Muscle of leg (tissue), 16 donors: ENCODE measurements around the gene PRSS48. TPM values are rescaled to one million over a fixed set of nuclear protein-coding genes. Genes with fewer than 3 reads are reported as not detected.
"Not testable (repeated sequence)": the region's sequence is repeated elsewhere in the genome, so short reads cannot be mapped to it uniquely, and the experiment has no call there.

Experiments used
- DNase-seq: peaks from one replicate; pipeline ENCODE4 v3.0.0; 2013
- H3K27ac ChIP-seq: one replicate; pipeline ENCODE4 v1.5.1; 2013; ENCODE audit warnings: mild to moderate bottlenecking, low read length, control low read depth
- H3K27me3 ChIP-seq: one replicate; pipeline ENCODE4 v1.6.1; 2013; ENCODE audit warnings: low read length; ENCODE audit not compliant: control insufficient read depth, insufficient read depth
- H3K36me3 ChIP-seq: one replicate; pipeline ENCODE4 v1.6.1; 2013; ENCODE audit warnings: low read length; ENCODE audit not compliant: control insufficient read depth, insufficient read depth
- H3K4me1 ChIP-seq: one replicate; pipeline ENCODE4 v1.6.1; 2013; ENCODE audit warnings: low read length; ENCODE audit not compliant: control insufficient read depth, insufficient read depth
- H3K4me3 ChIP-seq: one replicate; pipeline ENCODE4 v1.5.1; 2013; ENCODE audit warnings: low read length, control low read depth
- H3K9me3 ChIP-seq: replicated peaks from 2 replicates; pipeline ENCODE4 v1.6.1; 2013; ENCODE audit warnings: low read depth, low read length; ENCODE audit not compliant: control insufficient read depth
- WGBS: methylation state at CpG from one replicate; pipeline ENCODE4 v1.1.5; 2013; ENCODE audit warnings: missing lambda C conversion rate; ENCODE audit not compliant: insufficient coverage; 5-methylcytosine and 5-hydroxymethylcytosine counted together
- long read RNA-seq, 11 donors: transcript quantifications; one replicate each; lab custom pipeline, GENCODE V29; 2026
- polyA plus RNA-seq, 8 donors: library from polyadenylated mRNA; unstranded; fragments of 120-200 nt; gene quantifications; one replicate each; pipeline versions ENCODE4 v1.2.1 to v1.2.3, GENCODE V29; 2013; ENCODE audit warnings: inconsistent platforms in 1 of 8, low replicate concordance in 1 of 8; ENCODE audit not compliant: insufficient read length in 8 of 8, insufficient read depth in 1 of 8
- total RNA-seq: library from RNA; stranded (reverse); fragments of 120-200 nt; gene quantifications from one replicate; pipeline ENCODE4 v1.2.4, GENCODE V29; 2013

PRSS48 gene
- not detected for total RNA-seq
- under 1 TPM in 1 of 8 donors, not detected in 7; 0.13 TPM for polyA plus RNA-seq
- long read RNA-seq, donor 1: 0 reads
- long read RNA-seq, donor 2: 0 reads
- long read RNA-seq, donor 3: 0 reads
- long read RNA-seq, donor 4: 0 reads
- long read RNA-seq, donor 5: 0 reads
- long read RNA-seq, donor 6: 0 reads
- long read RNA-seq, donor 7: 0 reads
- long read RNA-seq, donor 8: 0 reads
- long read RNA-seq, donor 9: 0 reads
- long read RNA-seq, donor 10: 0 reads
- long read RNA-seq, donor 11: 0 reads

GRCh38 chr4:151276787-151277562 is at the start of gene PRSS48:
Gene PRSS48 (plus strand): TSS chr4:151277161. CDS start chr4:151277173, 12 bp downstream.
- no peaks in the 10 kb centered on the region for H3K27me3 ChIP-seq
- no peak within 1 kb of the TSS for H3K27ac ChIP-seq
- H3K9me3 ChIP-seq: no peaks in the 10 kb centered on the region
- WGBS: 59% methylated on average over 4 of the region's 7 CpGs
- no peaks in the 10 kb centered on the region for H3K4me1 ChIP-seq
- DNase-seq: peak; percentile 26
- no peaks in the 10 kb centered on the region for H3K36me3 ChIP-seq
- H3K4me3 ChIP-seq: no peak within 1 kb of the TSS

- Histone ChIP-seq H3K27ac (peak overlapping the region; percentile 94), H3K4me3 (peak overlapping the region; percentile 20), H3K9me3 (no peaks in the 10 kb centered on the region), H3K4me1 (no peaks in the 10 kb centered on the region), H3K36me3 (no peaks in the 10 kb centered on the region), H3K27me3 (no peaks in the 10 kb centered on the region)
- no CpG with 5 or more reads among the region's 1 CpG for WGBS
- peak; percentile 41 for DNase-seq
Observed at GRCh38 chr4:151227172-151227571, 49.8 kb upstream of the PRSS48 start.

DNA sequence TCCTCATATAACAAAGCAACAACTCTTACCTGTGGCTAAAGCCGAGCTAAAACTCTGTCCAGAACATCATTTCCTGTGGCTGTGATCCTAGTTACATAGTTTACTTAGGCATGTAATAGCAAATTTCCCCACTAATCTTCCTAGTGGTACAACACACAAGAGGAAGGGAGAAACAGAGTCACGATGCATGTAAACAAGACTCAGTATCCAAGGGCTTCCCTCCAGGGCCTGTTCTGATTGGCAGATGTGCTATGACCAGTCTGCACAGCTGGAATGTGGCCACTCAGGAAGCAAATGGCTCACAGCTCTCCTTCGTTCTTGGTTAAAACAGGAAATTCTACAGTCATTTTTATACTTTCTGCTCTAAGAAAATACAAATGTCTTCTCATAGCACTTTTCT is 49.2 kb upstream of the PRSS48 start:
- H3K36me3 ChIP-seq: no peaks in the 10 kb centered on the region
- H3K4me3 ChIP-seq: peak overlapping the region; percentile 20
- no peaks in the 10 kb centered on the region for H3K27me3 ChIP-seq
- H3K9me3 ChIP-seq: no peaks in the 10 kb centered on the region
- no peaks in the 10 kb centered on the region for H3K4me1 ChIP-seq
- peak overlapping the region; percentile 94 for H3K27ac ChIP-seq
- no CpG with 5 or more reads among the region's 3 CpGs for WGBS
- DNase-seq: peak; percentile 97

- Histone ChIP-seq H3K27ac (peak overlapping the region; percentile 94), H3K9me3 (no peaks in the 10 kb centered on the region), H3K27me3 (no peaks in the 10 kb centered on the region), H3K4me3 (no peak overlapping the region), H3K4me1 (no peaks in the 10 kb centered on the region), H3K36me3 (no peaks in the 10 kb centered on the region)
- peak; percentile 95 for DNase-seq
- WGBS: no CpG with 5 or more reads among the region's 6 CpGs
Observed at GRCh38 chr4:151228189-151229119, 48.5 kb upstream of the PRSS48 start.

DNA sequence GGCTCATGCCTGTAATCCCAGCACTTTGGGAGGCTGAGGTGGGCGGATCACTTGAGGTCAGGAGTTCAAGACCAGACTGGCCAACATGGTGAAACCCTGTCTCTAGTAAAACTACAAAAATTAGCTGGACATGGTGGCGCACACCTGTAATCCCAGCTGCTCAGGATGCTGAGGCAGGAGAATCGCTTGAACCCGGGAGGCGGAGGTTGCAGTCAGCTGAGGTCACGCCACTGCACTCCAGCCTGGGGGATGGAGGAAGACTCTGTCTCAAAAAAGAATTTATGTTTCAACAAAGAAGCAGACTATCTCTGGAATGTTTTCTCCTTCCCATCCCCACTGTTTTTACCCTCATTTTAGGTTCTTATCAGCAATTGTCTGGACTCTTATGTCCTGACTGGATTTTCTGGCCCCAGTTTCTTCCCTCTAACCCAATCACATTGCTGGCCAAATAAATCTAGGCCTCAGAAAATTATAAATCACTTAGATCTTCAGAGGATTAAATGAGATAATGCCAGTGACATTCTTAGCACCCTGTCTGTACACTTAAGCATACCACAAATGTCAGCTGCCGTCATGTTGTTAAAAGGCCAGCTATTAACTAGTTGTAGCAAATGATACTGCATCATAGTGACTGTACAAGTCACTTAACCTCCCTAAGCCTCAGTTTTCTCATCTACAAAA is 44.9 kb upstream of the PRSS48 start:
- H3K4me1 ChIP-seq: no peaks in the 10 kb centered on the region
- no peak overlapping the region for H3K4me3 ChIP-seq
- H3K27ac ChIP-seq: no peak overlapping the region
- H3K9me3 ChIP-seq: no peaks in the 10 kb centered on the region
- H3K27me3 ChIP-seq: no peaks in the 10 kb centered on the region
- H3K36me3 ChIP-seq: no peaks in the 10 kb centered on the region
- DNase-seq: no peak
- 79% methylated on average over 3 of the region's 7 CpGs for WGBS

- no peak overlapping the region for H3K4me3 ChIP-seq
- H3K9me3 ChIP-seq: no peaks in the 10 kb centered on the region
- H3K4me1 ChIP-seq: no peaks in the 10 kb centered on the region
- no peak for DNase-seq
- WGBS: no CpG with 5 or more reads among the region's 5 CpGs
- H3K27ac ChIP-seq: no peak overlapping the region
- H3K36me3 ChIP-seq: no peaks in the 10 kb centered on the region
- no peaks in the 10 kb centered on the region for H3K27me3 ChIP-seq
Observed at GRCh38 chr4:151233600-151233999, 43.4 kb upstream of the PRSS48 start.

DNA sequence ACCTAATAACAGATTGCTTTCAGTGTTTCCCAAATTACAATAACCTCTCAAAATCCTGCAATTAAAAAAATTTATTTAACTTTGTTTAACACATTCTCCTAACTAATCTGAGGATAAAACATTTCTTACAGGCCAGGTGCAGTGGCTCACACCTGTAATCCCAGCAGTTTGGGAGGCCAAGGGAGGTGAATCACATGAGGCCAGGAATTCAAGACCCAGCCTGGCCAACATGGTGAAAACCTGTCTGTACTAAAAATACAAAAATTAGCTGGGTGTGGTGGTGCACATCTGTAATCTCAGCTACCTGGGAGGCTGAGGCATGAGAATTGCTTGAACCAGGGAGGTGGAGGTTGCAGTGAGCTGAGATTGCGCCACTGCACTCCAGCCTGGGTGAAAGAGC is 41.6 kb upstream of the PRSS48 start:
- DNase-seq, H3K27me3 ChIP-seq, H3K36me3 ChIP-seq, H3K9me3 ChIP-seq, H3K4me1 ChIP-seq, H3K27ac ChIP-seq, H3K4me3 ChIP-seq: not testable (repeated sequence)
- no CpG with 5 or more reads among the region's 1 CpG for WGBS

GRCh38 chr4:151236036-151236435 is 40.9 kb upstream of the PRSS48 start:
- H3K4me3 ChIP-seq: no peak overlapping the region
- WGBS: 95% methylated on average over 27 of the region's 27 CpGs

DNA sequence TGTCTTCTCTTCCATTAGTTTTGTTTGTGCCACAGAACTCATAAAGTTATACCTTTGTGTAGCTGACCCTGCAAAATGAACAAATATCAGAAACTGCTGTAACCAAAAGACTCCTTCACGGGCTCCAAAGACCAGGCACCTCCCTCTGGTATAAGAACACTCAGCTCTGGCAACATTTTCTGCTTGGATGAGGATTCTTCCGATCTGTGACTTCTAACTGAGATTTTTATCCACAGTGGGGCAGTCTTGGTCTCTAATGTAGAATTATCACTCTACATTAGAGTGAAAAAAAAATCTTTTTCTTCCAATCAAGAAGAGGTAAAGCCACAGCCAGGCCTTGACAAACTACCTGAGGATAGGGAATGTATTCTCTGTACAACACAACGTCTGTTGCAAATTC is 38.5 kb upstream of the PRSS48 start:
- Histone ChIP-seq H3K4me3 (no peak overlapping the region), H3K4me1 (no peaks in the 10 kb centered on the region), H3K9me3 (no peaks in the 10 kb centered on the region), H3K27me3 (no peaks in the 10 kb centered on the region), H3K36me3 (no peaks in the 10 kb centered on the region), H3K27ac (no peak overlapping the region)
- DNase-seq: peak; percentile 75
- no CpG with 5 or more reads among the region's 3 CpGs for WGBS

More at GRCh38 chr4:151236036-151236435, 40.9 kb upstream of the PRSS48 start:
- no peaks in the 10 kb centered on the region for H3K27me3 ChIP-seq
- no peaks in the 10 kb centered on the region for H3K4me1 ChIP-seq
- H3K27ac ChIP-seq: no peak overlapping the region
- no peak for DNase-seq
- no peaks in the 10 kb centered on the region for H3K9me3 ChIP-seq
- H3K36me3 ChIP-seq: no peaks in the 10 kb centered on the region
